IPS-18c (cell line): ENCODE data around the gene GRK4.

Experiments used
- H3K4me3 ChIP-seq: 2 replicates; pipeline ENCODE4 v1.7.0; 2013; ENCODE audit warnings: low read depth, mild to moderate bottlenecking, low read length, moderate library complexity; ENCODE audit not compliant: insufficient read depth
- H3K9me3 ChIP-seq: one replicate; pipeline ENCODE4 v1.6.1; 2013; ENCODE audit warnings: mild to moderate bottlenecking, low read length, moderate library complexity; ENCODE audit not compliant: control insufficient read depth, insufficient read depth

The GRK4 gene

DNA sequence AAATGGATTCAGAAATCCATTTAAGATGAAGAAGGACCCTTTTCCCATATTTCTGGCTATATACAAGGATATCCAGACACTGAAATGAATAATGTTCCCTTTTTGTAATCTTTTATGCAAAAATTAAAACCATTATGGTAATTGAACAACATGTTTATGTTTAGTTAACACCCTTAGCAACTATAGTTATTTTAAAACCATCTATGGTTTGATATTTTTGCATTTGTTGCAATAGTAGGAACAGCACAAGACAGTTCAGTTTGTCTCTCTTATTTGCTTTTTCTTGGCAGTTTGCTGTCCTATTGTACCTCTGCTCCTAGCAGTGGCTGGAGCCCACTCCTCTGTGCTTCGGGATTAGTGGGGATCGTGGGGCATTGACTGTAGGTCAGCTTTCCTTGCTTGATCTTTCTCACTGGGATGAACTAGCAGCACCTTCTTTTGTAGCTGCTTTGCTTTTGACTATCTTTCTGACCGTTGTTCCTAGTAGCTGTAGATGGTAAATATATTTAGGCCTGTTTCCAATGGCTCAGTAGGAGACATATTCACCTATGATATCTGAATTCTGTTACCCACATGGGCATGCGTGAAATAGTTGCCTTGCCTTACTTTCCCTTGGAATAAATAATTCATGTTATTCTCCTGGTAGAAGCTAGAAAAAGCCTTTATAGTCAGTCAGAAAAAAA is 123.9 kb downstream of the GRK4 start:
- Histone ChIP-seq H3K9me3 (no peaks in the 10 kb centered on the region), H3K4me3 (no peak overlapping the region)
